Measurements from ENCODE around the gene RNF144A.
A peak's percentile ranks its signal among the peaks of the same experiment; 100 is the strongest.

RNF144A gene

GRCh38 chr2:6911721-6912120 is 5.5 kb upstream of the RNF144A start:
- no peak for DNase-seq (ENCODE audit: low read depth)
- TF ChIP-seq POLR2A (IDR thresholded peaks at IDR 0.05; ENCODE audit: extremely low read depth, insufficient read length): no peak
- no peak for TF ChIP-seq CTCF (IDR thresholded peaks at IDR 0.05; ENCODE audit: low read depth, low read length)
- no peak for TF ChIP-seq MYC (IDR thresholded peaks at IDR 0.05; ENCODE audit: low read depth, low read length)

GRCh38 chr2:6913415-6914157 is 3.6 kb upstream of the RNF144A start:
- no peak for DNase-seq (ENCODE audit: low read depth)
- no peak for TF ChIP-seq POLR2A (IDR thresholded peaks at IDR 0.05; ENCODE audit: extremely low read depth, insufficient read length)
- no peak for TF ChIP-seq MAX (IDR thresholded peaks at IDR 0.05; ENCODE audit: low read depth, low read length)
- TF ChIP-seq MYC (IDR thresholded peaks at IDR 0.05; ENCODE audit: low read depth, low read length): no peak
- no peak for TF ChIP-seq CTCF (IDR thresholded peaks at IDR 0.05; ENCODE audit: low read depth, low read length)
- no peak overlapping the region for H3K4me3 ChIP-seq (ENCODE audit: low read depth, low read length)

More at GRCh38 chr2:6911721-6912120, 5.5 kb upstream of the RNF144A start:
- H3K4me3 ChIP-seq (ENCODE audit: low read depth, low read length): no peak overlapping the region

- TF ChIP-seq POLR2A (IDR thresholded peaks at IDR 0.05; ENCODE audit: extremely low read depth, insufficient read length) (no peak), CTCF (IDR thresholded peaks at IDR 0.05; ENCODE audit: low read depth, low read length) (no peak), MYC (IDR thresholded peaks at IDR 0.05; ENCODE audit: low read depth, low read length) (no peak), MAX (IDR thresholded peaks at IDR 0.05; ENCODE audit: low read depth, low read length) (no peak)
- H3K4me3 ChIP-seq (ENCODE audit: low read depth, low read length): no peak overlapping the region
- DNase-seq (ENCODE audit: low read depth): peak; percentile 21
Observed at GRCh38 chr2:6914828-6915227, 2.4 kb upstream of the RNF144A start.

GRCh38 chr2:6915399-6915798 is 1.8 kb upstream of the RNF144A start:
- no peak for TF ChIP-seq MYC (IDR thresholded peaks at IDR 0.05; ENCODE audit: low read depth, low read length)
- DNase-seq (ENCODE audit: low read depth): no peak
- H3K4me3 ChIP-seq (ENCODE audit: low read depth, low read length): no peak overlapping the region

- no peak for DNase-seq (ENCODE audit: low read depth)
Observed at GRCh38 chr2:6916224-6916623, 988 bp upstream of the RNF144A start.

GRCh38 chr2:6916736-6917070 is 509 bp upstream of the RNF144A start:
- DNase-seq (ENCODE audit: low read depth): no peak
- no peak overlapping the region for H3K4me3 ChIP-seq (ENCODE audit: low read depth, low read length)
- TF ChIP-seq CTCF (IDR thresholded peaks at IDR 0.05; ENCODE audit: low read depth, low read length): no peak
- TF ChIP-seq MAX (IDR thresholded peaks at IDR 0.05; ENCODE audit: low read depth, low read length): no peak
- TF ChIP-seq POLR2A (IDR thresholded peaks at IDR 0.05; ENCODE audit: extremely low read depth, insufficient read length): no peak
- no peak for TF ChIP-seq MYC (IDR thresholded peaks at IDR 0.05; ENCODE audit: low read depth, low read length)

More at GRCh38 chr2:6916224-6916623, 988 bp upstream of the RNF144A start:
- no peak for TF ChIP-seq POLR2A (IDR thresholded peaks at IDR 0.05; ENCODE audit: extremely low read depth, insufficient read length)
- TF ChIP-seq CTCF (IDR thresholded peaks at IDR 0.05; ENCODE audit: low read depth, low read length): no peak
- no peak for TF ChIP-seq MYC (IDR thresholded peaks at IDR 0.05; ENCODE audit: low read depth, low read length)
- no peak for TF ChIP-seq MAX (IDR thresholded peaks at IDR 0.05; ENCODE audit: low read depth, low read length)
- H3K4me3 ChIP-seq (ENCODE audit: low read depth, low read length): no peak overlapping the region

All from NB4 (cell line).